GM23338 (cell line): ENCODE measurements around the gene PTPRN2. TPM values are rescaled to one million over a fixed set of nuclear protein-coding genes. Genes with fewer than 3 reads are reported as not detected.

Source experiments
- ATAC-seq: fragments of 200-7000 bp; cut with Tn5 transposase; 3 replicates; pipeline ENCODE4 v1.9.1; 2020
- DNase-seq: peaks from one replicate; pipeline ENCODE4 v3.0.0-alpha.2; 2015; ENCODE audit warnings: low spot score
- H2AFZ ChIP-seq: fragments of 200-600 bp; sonication (generic); 2 replicates; pipeline ENCODE4 v1.8.0; 2016; ENCODE audit warnings: antibody characterized with exemption, mild to moderate bottlenecking, moderate library complexity
- H3F3A ChIP-seq: fragments of 200-600 bp; sonication (generic); replicated peaks from 2 replicates; pipeline ENCODE4 v1.8.0; 2017; ENCODE audit warnings: antibody characterized with exemption, mixed run types, low read depth
- H3K27ac ChIP-seq: fragments of 200-600 bp; sonication (generic); 2 replicates; pipeline ENCODE4 v1.6.1; 2016; ENCODE audit warnings: low read depth
- H3K27me3 ChIP-seq: fragments of 200-600 bp; sonication (generic); 2 replicates; pipeline ENCODE4 v1.8.0; 2016; ENCODE audit warnings: mild to moderate bottlenecking, mixed run types, moderate library complexity; ENCODE audit not compliant: insufficient read depth
- H3K36me3 ChIP-seq: fragments of 200-600 bp; sonication (generic); 2 replicates; pipeline ENCODE4 v1.8.0; 2016; ENCODE audit warnings: mild to moderate bottlenecking; ENCODE audit not compliant: insufficient read depth
- H3K4me1 ChIP-seq: fragments of 200-600 bp; sonication (generic); 2 replicates; pipeline ENCODE4 v1.8.0; 2016; ENCODE audit warnings: mild to moderate bottlenecking, moderate library complexity; ENCODE audit not compliant: insufficient read depth
- H3K4me2 ChIP-seq: fragments of 200-600 bp; sonication (generic); 2 replicates; pipeline ENCODE4 v1.7.1; 2017; ENCODE audit warnings: mixed run types
- H3K4me3 ChIP-seq: fragments of 200-600 bp; sonication (generic); 2 replicates; pipeline ENCODE4 v1.6.1; 2016; ENCODE audit warnings: mixed run types
- H3K79me2 ChIP-seq: fragments of 200-600 bp; sonication (generic); replicated peaks from 2 replicates; pipeline ENCODE4 v1.8.0; 2017; ENCODE audit warnings: mild to moderate bottlenecking; ENCODE audit not compliant: insufficient read depth
- H3K9me2 ChIP-seq: fragments of 200-600 bp; sonication (generic); 2 replicates; pipeline ENCODE4 v1.8.0; 2017; ENCODE audit not compliant: insufficient read depth
- H4K20me1 ChIP-seq: fragments of 200-600 bp; sonication (generic); replicated peaks from 2 replicates; pipeline ENCODE4 v1.8.0; 2017; ENCODE audit warnings: mild to moderate bottlenecking; ENCODE audit not compliant: insufficient read depth
- H3K27ac Mint-ChIP-seq: 2 replicates; pipeline ENCODE4 v1.8.0; 2020; ENCODE audit warnings: inconsistent platforms, mild to moderate bottlenecking, moderate library complexity, mixed read lengths
- H3K27me3 Mint-ChIP-seq: 3 replicates; pipeline ENCODE4 v1.8.0; 2022; ENCODE audit warnings: low read depth, mild to moderate bottlenecking, moderate library complexity, mixed read lengths, inconsistent platforms; ENCODE audit not compliant: insufficient read depth, poor library complexity
- H3K36me3 Mint-ChIP-seq: 3 replicates; pipeline ENCODE4 v1.8.0; 2021; ENCODE audit warnings: low read depth, mild to moderate bottlenecking, inconsistent platforms, moderate library complexity, mixed read lengths
- H3K4me1 Mint-ChIP-seq: 3 replicates; pipeline ENCODE4 v1.8.0; 2020; ENCODE audit warnings: mild to moderate bottlenecking, inconsistent platforms, mixed read lengths
- H3K4me3 Mint-ChIP-seq: 3 replicates; pipeline ENCODE4 v1.8.0; 2021; ENCODE audit warnings: moderate library complexity, mild to moderate bottlenecking, inconsistent platforms, mixed read lengths
- H3K9me3 Mint-ChIP-seq: 3 replicates; pipeline ENCODE4 v1.8.0; 2020; ENCODE audit warnings: moderate library complexity, mild to moderate bottlenecking, inconsistent platforms, mixed read lengths
- CREB1 ChIP-seq: fragments of 250-450 bp; sonication (Bioruptor Pico); IDR thresholded peaks from 2 replicates; pipeline ENCODE4 v1.5.0; 2020; ENCODE audit warnings: low read depth, mild to moderate bottlenecking, moderate library complexity
- ETS1 ChIP-seq: IDR thresholded peaks from 2 replicates; pipeline ENCODE4 v1.6.1; 2016; ENCODE audit warnings: antibody characterized with exemption
- EZH2 ChIP-seq: fragments of 200-600 bp; sonication (generic); IDR thresholded peaks from one replicate; pipeline ENCODE4 v1.8.0; 2017; ENCODE audit warnings: antibody characterized with exemption, mild to moderate bottlenecking, low read depth; ENCODE audit not compliant: unreplicated experiment
- EZH2phosphoT487 ChIP-seq: fragments of 200-600 bp; sonication (generic); IDR thresholded peaks from one replicate; pipeline ENCODE4 v1.8.1; 2018; ENCODE audit warnings: antibody characterized with exemption; ENCODE audit not compliant: unreplicated experiment
- JUNB ChIP-seq: IDR thresholded peaks from one replicate; pipeline ENCODE4 v1.6.1; 2016; ENCODE audit warnings: antibody characterized with exemption; ENCODE audit not compliant: unreplicated experiment
- NANOG ChIP-seq: IDR thresholded peaks from 2 replicates; pipeline ENCODE4 v1.6.1; 2016; ENCODE audit warnings: antibody characterized with exemption, borderline replicate concordance
- POLR2AphosphoS5 ChIP-seq: IDR thresholded peaks from 2 replicates; pipeline ENCODE4 v1.6.1; 2016; ENCODE audit warnings: antibody characterized with exemption, low read depth
- STAT1 ChIP-seq: IDR thresholded peaks from one replicate; pipeline ENCODE4 v1.6.1; 2016; ENCODE audit warnings: antibody characterized with exemption; ENCODE audit not compliant: unreplicated experiment
- ZNF114 ChIP-seq: fragments of 250-450 bp; sonication (Bioruptor Pico); IDR thresholded peaks from 2 replicates; pipeline ENCODE4 v1.5.0; 2020; ENCODE audit warnings: mild to moderate bottlenecking, moderate library complexity
- polyA plus RNA-seq: library from polyadenylated mRNA; unstranded; fragments of >200 nt; fragmentation: Nextera tagmentation; extraction: Ambion mirVana; gene quantifications from 2 replicates; pipeline ENCODE4 v1.2.1, GENCODE V29; 2016
- total RNA-seq: library from RNA; depleted of rRNA; stranded (reverse); fragments of >200 nt; shearing (Covaris generic); gene quantifications from 2 replicates; pipeline ENCODE4 v1.2.3, GENCODE V29; 2014
- TF ChIP-seq, protein P1 (sequence below), 2 experiments: fragments of 200-600 bp in 1 of 2; sonication (generic) in 1 of 2; conservative IDR thresholded peaks; 2 replicates each; pipeline versions ENCODE4 v1.5.1 to v1.6.1; 2016 to 2017; ENCODE audit warnings: antibody characterized with exemption in 2 of 2, low read depth in 2 of 2, mild to moderate bottlenecking in 2 of 2, moderate library complexity in 1 of 2

The PTPRN2 gene
- total and polyA plus RNA-seq, 2 experiments from 2014 or later: 0.87 to 4.0 TPM

DNA sequence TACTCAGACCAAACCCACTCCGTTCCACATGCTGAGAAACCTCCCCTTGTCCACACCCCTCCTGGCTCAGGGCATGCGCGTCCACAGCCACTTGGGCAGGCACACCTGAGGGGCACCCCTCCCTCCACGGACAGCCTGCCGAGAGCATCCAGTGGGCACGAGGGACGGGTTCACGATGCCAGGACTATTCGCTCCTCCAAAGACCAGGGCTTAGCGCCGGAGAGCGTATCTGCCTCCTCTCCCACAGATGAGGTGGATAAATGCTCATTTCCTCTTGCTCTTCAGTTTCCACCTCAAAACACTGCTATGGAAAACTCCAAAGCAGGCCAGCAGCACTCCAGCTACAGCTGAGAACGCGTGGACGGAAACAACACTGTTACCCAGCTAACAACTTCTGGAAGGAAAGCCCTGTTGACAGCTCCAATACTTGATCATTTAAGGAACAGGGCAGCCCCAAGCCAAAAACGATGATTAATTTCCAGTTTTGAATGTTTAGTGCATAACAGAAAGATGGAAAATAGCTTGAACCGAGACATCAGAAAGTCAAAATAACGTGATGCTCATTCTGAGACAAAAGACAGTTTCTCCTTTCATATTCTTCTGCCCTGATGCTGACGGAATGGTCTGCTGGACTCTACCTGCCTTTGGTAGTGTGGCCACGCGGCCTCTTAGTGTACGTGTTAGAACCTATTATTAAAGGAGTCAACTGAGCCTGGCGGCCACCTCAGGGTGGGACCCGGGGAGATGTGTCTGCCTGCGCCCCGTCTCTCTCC, 1046.1 kb downstream of the PTPRN2 start (continued):
- TF ChIP-seq, protein P1, sequence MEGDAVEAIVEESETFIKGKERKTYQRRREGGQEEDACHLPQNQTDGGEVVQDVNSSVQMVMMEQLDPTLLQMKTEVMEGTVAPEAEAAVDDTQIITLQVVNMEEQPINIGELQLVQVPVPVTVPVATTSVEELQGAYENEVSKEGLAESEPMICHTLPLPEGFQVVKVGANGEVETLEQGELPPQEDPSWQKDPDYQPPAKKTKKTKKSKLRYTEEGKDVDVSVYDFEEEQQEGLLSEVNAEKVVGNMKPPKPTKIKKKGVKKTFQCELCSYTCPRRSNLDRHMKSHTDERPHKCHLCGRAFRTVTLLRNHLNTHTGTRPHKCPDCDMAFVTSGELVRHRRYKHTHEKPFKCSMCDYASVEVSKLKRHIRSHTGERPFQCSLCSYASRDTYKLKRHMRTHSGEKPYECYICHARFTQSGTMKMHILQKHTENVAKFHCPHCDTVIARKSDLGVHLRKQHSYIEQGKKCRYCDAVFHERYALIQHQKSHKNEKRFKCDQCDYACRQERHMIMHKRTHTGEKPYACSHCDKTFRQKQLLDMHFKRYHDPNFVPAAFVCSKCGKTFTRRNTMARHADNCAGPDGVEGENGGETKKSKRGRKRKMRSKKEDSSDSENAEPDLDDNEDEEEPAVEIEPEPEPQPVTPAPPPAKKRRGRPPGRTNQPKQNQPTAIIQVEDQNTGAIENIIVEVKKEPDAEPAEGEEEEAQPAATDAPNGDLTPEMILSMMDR (conservative IDR thresholded peaks at IDR 0.05; ENCODE audit: low read depth in 2 of 2): no peak
- TF ChIP-seq STAT1 (no peak), ETS1 (no peak), EZH2phosphoT487 (no peak), NANOG (no peak), ZNF114 (CRISPR knock-in tag) (no peak)

DNA sequence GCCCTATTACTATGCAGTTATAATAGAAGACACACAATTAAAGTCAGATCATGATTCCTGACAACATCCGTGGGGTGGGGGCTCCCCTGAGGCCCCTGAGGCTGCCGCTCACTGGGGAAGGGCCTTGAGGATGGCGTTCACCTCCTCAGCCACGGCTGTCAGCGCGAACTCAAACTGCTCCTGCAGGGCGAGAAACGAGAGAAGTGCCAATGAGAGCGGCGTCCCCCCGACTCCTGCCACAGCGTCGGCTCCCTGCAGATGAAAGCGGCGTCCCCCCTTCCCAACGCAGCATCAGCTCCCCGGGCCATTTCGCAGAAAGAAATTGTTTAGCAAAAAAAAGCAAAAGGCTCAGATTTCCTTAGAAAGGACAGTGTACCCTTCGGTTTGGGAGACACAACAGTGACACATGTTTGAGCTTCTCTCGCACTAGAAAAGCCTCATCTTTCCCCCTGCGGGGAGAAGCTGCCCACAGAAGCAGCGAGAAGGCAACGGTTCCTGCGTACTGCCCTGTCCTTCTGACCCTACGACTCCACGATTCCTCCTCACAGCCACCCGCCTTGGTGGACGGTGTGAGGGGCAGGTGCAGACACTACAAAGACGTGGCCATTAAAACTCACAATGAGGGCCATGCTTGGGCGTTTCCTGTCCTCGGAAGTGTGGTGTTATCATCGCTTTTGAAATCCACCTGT, 1046.9 kb downstream of the PTPRN2 start:
- H3K27ac ChIP-seq: no peak overlapping the region
- ATAC-seq (no peak), DNase-seq (no peak)
- Mint-ChIP-seq H3K9me3 (peaks cover 98% of the 10 kb centered on the region), H3K4me1 (no peaks in the 10 kb centered on the region), H3K27ac (no peak overlapping the region), H3K27me3 (peaks cover 8% of the 10 kb centered on the region), H3K4me3 (no peak overlapping the region), H3K36me3 (peaks cover 44% of the 10 kb centered on the region)
- H3K36me3 ChIP-seq: no peaks in the 10 kb centered on the region
- H3K4me1 ChIP-seq: no peaks in the 10 kb centered on the region
- no peaks in the 10 kb centered on the region for H3F3A ChIP-seq
- TF ChIP-seq CREB1 (CRISPR knock-in tag) (no peak), ETS1 (no peak), POLR2AphosphoS5 (no peak), EZH2 (no peak), ZNF114 (CRISPR knock-in tag) (no peak), JUNB (no peak), EZH2phosphoT487 (no peak)
- TF ChIP-seq, protein P1 (conservative IDR thresholded peaks at IDR 0.05; ENCODE audit: low read depth in 2 of 2): no peak
- no peaks in the 10 kb centered on the region for H3K27me3 ChIP-seq
- no peaks in the 10 kb centered on the region for H3K9me2 ChIP-seq
- H2AFZ ChIP-seq: no peak overlapping the region
- H3K4me2 ChIP-seq: no peak overlapping the region
- no peaks in the 10 kb centered on the region for H4K20me1 ChIP-seq
- H3K79me2 ChIP-seq: no peaks in the 10 kb centered on the region
- H3K4me3 ChIP-seq: no peak overlapping the region
